Astrocyte (in vitro differentiated cells and primary cell): ENCODE results near the gene CCDC107.

ENCODE experiments used
- CTCF ChIP-seq: IDR thresholded peaks from 2 replicates; pipeline ENCODE4 v1.5.1; 2011; ENCODE audit warnings: low read depth, mild to moderate bottlenecking, inconsistent platforms, low read length, moderate library complexity; ENCODE audit not compliant: insufficient read depth
- EZH2 ChIP-seq: IDR thresholded peaks from 2 replicates; pipeline ENCODE4 v1.6.1; 2012; ENCODE audit warnings: mild to moderate bottlenecking, low read length, inconsistent platforms; ENCODE audit not compliant: insufficient read depth

GRCh38 chr9:35680331-35681105, 22.4 kb downstream of the CCDC107 start:
- no peak for TF ChIP-seq CTCF
- no peak for TF ChIP-seq EZH2
